SU-DHL-6 (cell line): Measurements from ENCODE around the gene USP28.

Experiments
- EZH2phosphoT487 ChIP-seq: fragments of 200-600 bp; sonication (generic), shearing (Covaris generic); conservative IDR thresholded peaks from 2 replicates; pipeline ENCODE4 v1.6.1; 2018; ENCODE audit warnings: mild to moderate bottlenecking, antibody characterized with exemption, low read length, moderate library complexity, mixed read lengths
- TF ChIP-seq, protein P1 (sequence below): fragments of 200-600 bp; sonication (generic); IDR thresholded peaks from one replicate; pipeline ENCODE4 v1.5.1; 2017; ENCODE audit warnings: antibody characterized with exemption, mild to moderate bottlenecking, low read length, moderate library complexity; ENCODE audit not compliant: insufficient read depth, poor library complexity, severe bottlenecking

DNA sequence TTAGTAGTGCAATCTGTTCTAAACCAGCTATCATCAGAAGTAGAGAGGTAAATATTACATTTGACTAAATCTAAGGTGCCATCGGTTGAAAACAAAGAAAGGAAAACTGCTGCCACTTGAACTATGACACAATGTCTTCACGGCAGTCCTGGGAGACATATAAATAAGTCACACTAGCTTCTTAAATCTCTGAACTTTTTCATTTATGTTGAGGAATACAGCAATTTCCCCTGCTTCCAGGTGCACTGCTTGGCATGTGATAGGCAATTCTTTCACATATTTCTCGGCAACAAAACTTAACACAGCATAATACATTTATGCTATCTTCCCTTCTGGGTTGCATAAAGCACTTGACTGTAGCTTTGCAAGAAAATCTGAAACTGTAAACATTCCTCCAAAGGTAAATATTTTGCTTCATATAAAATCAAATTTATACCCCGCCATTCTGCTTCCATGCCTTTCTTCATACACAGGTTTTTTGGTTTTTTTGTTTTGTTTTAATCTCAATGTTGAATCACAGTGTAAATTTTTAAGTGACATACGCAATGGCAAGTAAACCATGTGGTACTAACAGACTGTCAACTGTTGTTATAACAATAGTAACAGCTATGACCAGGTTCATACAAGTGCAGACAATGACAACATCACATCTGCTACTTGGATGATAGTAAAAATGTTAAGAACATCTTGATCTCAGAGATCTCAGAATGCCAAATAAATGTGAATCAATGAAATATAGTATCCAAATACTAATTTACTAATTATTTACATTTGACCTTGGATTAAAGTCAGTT, 18.2 kb downstream of the USP28 start:
- TF ChIP-seq, protein P1, sequence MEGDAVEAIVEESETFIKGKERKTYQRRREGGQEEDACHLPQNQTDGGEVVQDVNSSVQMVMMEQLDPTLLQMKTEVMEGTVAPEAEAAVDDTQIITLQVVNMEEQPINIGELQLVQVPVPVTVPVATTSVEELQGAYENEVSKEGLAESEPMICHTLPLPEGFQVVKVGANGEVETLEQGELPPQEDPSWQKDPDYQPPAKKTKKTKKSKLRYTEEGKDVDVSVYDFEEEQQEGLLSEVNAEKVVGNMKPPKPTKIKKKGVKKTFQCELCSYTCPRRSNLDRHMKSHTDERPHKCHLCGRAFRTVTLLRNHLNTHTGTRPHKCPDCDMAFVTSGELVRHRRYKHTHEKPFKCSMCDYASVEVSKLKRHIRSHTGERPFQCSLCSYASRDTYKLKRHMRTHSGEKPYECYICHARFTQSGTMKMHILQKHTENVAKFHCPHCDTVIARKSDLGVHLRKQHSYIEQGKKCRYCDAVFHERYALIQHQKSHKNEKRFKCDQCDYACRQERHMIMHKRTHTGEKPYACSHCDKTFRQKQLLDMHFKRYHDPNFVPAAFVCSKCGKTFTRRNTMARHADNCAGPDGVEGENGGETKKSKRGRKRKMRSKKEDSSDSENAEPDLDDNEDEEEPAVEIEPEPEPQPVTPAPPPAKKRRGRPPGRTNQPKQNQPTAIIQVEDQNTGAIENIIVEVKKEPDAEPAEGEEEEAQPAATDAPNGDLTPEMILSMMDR, result no peak
- TF ChIP-seq EZH2phosphoT487, result no peak
